Stimulated activated CD8-positive, alpha-beta memory T cell treated with anti-CD3 and anti-CD28 coated beads, Interleukin-4, amount 100 ng/mL, for 4 hours (primary cell): Measurements from ENCODE around the gene FOS.

Experiments
- DNase-seq, 2 donors: peaks; one replicate each; pipeline ENCODE4 v3.0.0-alpha.2; 2020; ENCODE audit warnings: low read depth in 2 of 2, low spot score in 1 of 2

The FOS gene

GRCh38 chr14:75249958-75250336, 28.7 kb upstream of the FOS start:
- no peak for DNase-seq

- DNase-seq, result no peak
Observed at GRCh38 chr14:75250800-75251199, 27.8 kb upstream of the FOS start.

- DNase-seq, result no peak
Observed at GRCh38 chr14:75252254-75252837, 26.3 kb upstream of the FOS start.

- no peak for DNase-seq
Observed at GRCh38 chr14:75254381-75254822, 24.2 kb upstream of the FOS start.

GRCh38 chr14:75254901-75255584, 23.6 kb upstream of the FOS start:
- no peak for DNase-seq

GRCh38 chr14:75258079-75258802, 20.4 kb upstream of the FOS start:
- no peak for DNase-seq

GRCh38 chr14:75258803-75259509, 19.7 kb upstream of the FOS start:
- DNase-seq, result peak; percentile 98 to 99

- no peak for DNase-seq
Observed at GRCh38 chr14:75259510-75259855, 19.1 kb upstream of the FOS start.

GRCh38 chr14:75260025-75260763, 18.4 kb upstream of the FOS start:
- DNase-seq, result no peak

GRCh38 chr14:75261820-75262219, 16.8 kb upstream of the FOS start:
- no peak for DNase-seq

- no peak for DNase-seq
Observed at GRCh38 chr14:75262641-75263040, 16.0 kb upstream of the FOS start.

- DNase-seq, result no peak
Observed at GRCh38 chr14:75264036-75264435, 14.6 kb upstream of the FOS start.

GRCh38 chr14:75267141-75267721, 11.4 kb upstream of the FOS start:
- no peak for DNase-seq

- no peak for DNase-seq
Observed at GRCh38 chr14:75268633-75269550, 9.7 kb upstream of the FOS start.

GRCh38 chr14:75271514-75271913, 7.1 kb upstream of the FOS start:
- DNase-seq, result no peak

- no peak for DNase-seq
Observed at GRCh38 chr14:75273272-75274049, 5.2 kb upstream of the FOS start.

- DNase-seq, result no peak
Observed at GRCh38 chr14:75274050-75274898, 4.4 kb upstream of the FOS start.

GRCh38 chr14:75274899-75275569, 3.6 kb upstream of the FOS start:
- DNase-seq, result no peak
